Smooth muscle cell of the coronary artery (primary cell): ENCODE results near the gene KCNH3. TPM values are rescaled to one million over a fixed set of nuclear protein-coding genes. Genes with fewer than 3 reads are reported as not detected.

ENCODE experiments used
- total RNA-seq: library from RNA; depleted of rRNA; stranded (reverse); fragments of >200 nt; gene quantifications from 2 replicates; pipeline ENCODE4 v1.2.3, GENCODE V29; 2014; ENCODE audit warnings: low replicate concordance

KCNH3 gene
- 0.23 and 0.30 TPM in 2 replicates for total RNA-seq

GRCh38 chr12:49538510-49539403 lies at the start of gene KCNH3:
Gene KCNH3 (plus strand): TSS chr12:49539030. CDS start chr12:49539417, 387 bp downstream.

GRCh38 chr12:49567611-49568441 lies 29.0 kb downstream of the KCNH3 start, which contains the start of gene MCRS1:
Gene MCRS1 (minus strand): TSS chr12:49568142. CDS start chr12:49566731, 1,411 bp downstream.

GRCh38 chr12:49605539-49605938 lies 66.7 kb downstream of the KCNH3 start, which contains the start of gene FAM186B:
Gene FAM186B (minus strand): TSS chr12:49605639. CDS start chr12:49605477, 162 bp downstream.

Other genes with a start within 250 kb of the KCNH3 start
- gene PRPH, start 243.9 kb upstream of the KCNH3 start, total RNA-seq = 0.35 and 1.5 TPM in 2 replicates
- gene TROAP, start 215.8 kb upstream of the KCNH3 start, total RNA-seq = 0.12 and 6.1 TPM in 2 replicates
- gene C1QL4, start 201.8 kb upstream of the KCNH3 start, total RNA-seq = 0.45 TPM in 1 of 2 replicates, not detected in the other
- under 0.01 and 5.9 TPM in 2 replicates for gene DNAJC22, start 192.1 kb upstream of the KCNH3 start, total RNA-seq
- 14.4 and 48.0 TPM in 2 replicates for gene SPATS2, start 171.6 kb upstream of the KCNH3 start, total RNA-seq
- gene MCRS1, start 29.1 kb downstream of the KCNH3 start, total RNA-seq = 53.7 and 56.0 TPM in 2 replicates
- gene FAM186B, start 66.6 kb downstream of the KCNH3 start, total RNA-seq = 0.12 and 0.23 TPM in 2 replicates
- 11.9 and 17.6 TPM in 2 replicates for gene PRPF40B, start 84.5 kb downstream of the KCNH3 start, total RNA-seq
- 17.2 and 46.4 TPM in 2 replicates for gene FMNL3, start 168.4 kb downstream of the KCNH3 start, total RNA-seq
- gene TMBIM6, start 202.5 kb downstream of the KCNH3 start, total RNA-seq = 238 and 243 TPM in 2 replicates